Measurements from ENCODE around the gene MCRIP1.

GRCh38 chr17:81863123-81863675, 30.1 kb upstream of the MCRIP1 start:
- 0 out of 4 replicates have a peak, but pooled peaks of 1 of the 2 experiments have one; percentile 7 for TF ChIP-seq POLR2A (IDR thresholded peaks at IDR 0.05; ENCODE audit: insufficient read depth in 1 of 2, low read depth in 2 of 2, low read length in 2 of 2)
- no peak for TF ChIP-seq ZNF101 (CRISPR knock-in tag; IDR thresholded peaks at IDR 0.05; ENCODE audit: borderline replicate concordance, low read depth)
- TF ChIP-seq CTCF (CRISPR knock-in tag; IDR thresholded peaks at IDR 0.05): no peak
- TF ChIP-seq PPARG (CRISPR knock-in tag; conservative IDR thresholded peaks at IDR 0.05): peak; percentile 54; the same call in 1 of the 2 replicates
- no peak for TF ChIP-seq NR3C1 (CRISPR knock-in tag; IDR thresholded peaks at IDR 0.05)
